Hepatocyte (in vitro differentiated cells): Measurements from ENCODE around the gene SRP68. TPM values are rescaled to one million over a fixed set of nuclear protein-coding genes. Genes with fewer than 3 reads are reported as not detected.

Experiments used
- DNase-seq: peaks from one replicate; pipeline ENCODE4 v3.0.0-alpha.2; 2016; ENCODE audit warnings: low spot score
- H2AFZ ChIP-seq: fragments of 200-600 bp; sonication (generic); 2 replicates; pipeline ENCODE4 v1.6.0; 2016; ENCODE audit warnings: antibody characterized with exemption, mild to moderate bottlenecking
- H3K27ac ChIP-seq: fragments of 200-600 bp; sonication (generic); 2 replicates; pipeline ENCODE4 v1.5.1; 2016; ENCODE audit warnings: mild to moderate bottlenecking
- H3K27me3 ChIP-seq: fragments of 200-600 bp; sonication (generic); 2 replicates; pipeline ENCODE4 v1.6.1; 2016
- H3K36me3 ChIP-seq: fragments of 200-600 bp; sonication (generic); replicated peaks from 2 replicates; pipeline ENCODE4 v1.5.1; 2016; ENCODE audit warnings: low read depth; ENCODE audit not compliant: insufficient read depth
- H3K4me1 ChIP-seq: fragments of 200-600 bp; sonication (generic); 2 replicates; pipeline ENCODE4 v1.5.1; 2016; ENCODE audit warnings: mild to moderate bottlenecking, moderate library complexity; ENCODE audit not compliant: insufficient read depth
- H3K4me2 ChIP-seq: fragments of 200-600 bp; sonication (generic); 2 replicates; pipeline ENCODE4 v1.6.0; 2016
- H3K4me3 ChIP-seq: fragments of 200-600 bp; sonication (generic); 2 replicates; pipeline ENCODE4 v1.5.1; 2016; ENCODE audit warnings: mild to moderate bottlenecking
- H3K79me2 ChIP-seq: fragments of 200-600 bp; sonication (generic); 2 replicates; pipeline ENCODE4 v1.6.0; 2017; ENCODE audit warnings: mild to moderate bottlenecking
- H3K9me2 ChIP-seq: fragments of 200-600 bp; sonication (generic); replicated peaks from 2 replicates; pipeline ENCODE4 v1.6.0; 2017; ENCODE audit warnings: mild to moderate bottlenecking; ENCODE audit not compliant: insufficient read depth
- H3K9me3 ChIP-seq: fragments of 200-600 bp; sonication (generic); 2 replicates; pipeline ENCODE4 v1.5.1; 2016; ENCODE audit warnings: low read depth, mild to moderate bottlenecking
- H4K20me1 ChIP-seq: fragments of 200-600 bp; sonication (generic); 2 replicates; pipeline ENCODE4 v1.6.0; 2016; ENCODE audit warnings: mild to moderate bottlenecking; ENCODE audit not compliant: insufficient read depth, poor library complexity, severe bottlenecking
- EZH2 ChIP-seq: fragments of 200-600 bp; sonication (generic); IDR thresholded peaks from 2 replicates; pipeline ENCODE4 v1.6.1; 2016; ENCODE audit warnings: antibody characterized with exemption, mild to moderate bottlenecking, borderline replicate concordance
- EZH2phosphoT487 ChIP-seq: fragments of 200-600 bp; sonication (generic); IDR thresholded peaks from one replicate; pipeline ENCODE4 v1.6.1; 2018; ENCODE audit warnings: antibody characterized with exemption, mild to moderate bottlenecking, low read depth, moderate library complexity; ENCODE audit not compliant: unreplicated experiment, severe bottlenecking
- WGBS: methylation state at CpG from one replicate; pipeline ENCODE4 v1.1.6; 2016; ENCODE audit warnings: low lambda C conversion rate; ENCODE audit errors: missing lambda C conversion rate; 5-methylcytosine and 5-hydroxymethylcytosine counted together
- polyA plus RNA-seq: library from polyadenylated mRNA; unstranded; fragments of >200 nt; fragmentation: Nextera tagmentation; extraction: Ambion mirVana; gene quantifications from 2 replicates; pipeline ENCODE4 v1.2.1, GENCODE V29; 2016
- total RNA-seq: library from RNA; depleted of rRNA; stranded (reverse); fragments of >200 nt; gene quantifications from 2 replicates; pipeline ENCODE4 v1.2.3, GENCODE V29; 2014
- TF ChIP-seq, protein P1 (sequence below): fragments of 200-600 bp; sonication (generic); IDR thresholded peaks from 2 replicates; pipeline ENCODE4 v1.5.1; 2016; ENCODE audit warnings: antibody characterized with exemption, mild to moderate bottlenecking; ENCODE audit not compliant: poor library complexity

SRP68 gene
- total and polyA plus RNA-seq, 2 experiments from 2014 or later = 41.2 to 70.1 TPM

DNA sequence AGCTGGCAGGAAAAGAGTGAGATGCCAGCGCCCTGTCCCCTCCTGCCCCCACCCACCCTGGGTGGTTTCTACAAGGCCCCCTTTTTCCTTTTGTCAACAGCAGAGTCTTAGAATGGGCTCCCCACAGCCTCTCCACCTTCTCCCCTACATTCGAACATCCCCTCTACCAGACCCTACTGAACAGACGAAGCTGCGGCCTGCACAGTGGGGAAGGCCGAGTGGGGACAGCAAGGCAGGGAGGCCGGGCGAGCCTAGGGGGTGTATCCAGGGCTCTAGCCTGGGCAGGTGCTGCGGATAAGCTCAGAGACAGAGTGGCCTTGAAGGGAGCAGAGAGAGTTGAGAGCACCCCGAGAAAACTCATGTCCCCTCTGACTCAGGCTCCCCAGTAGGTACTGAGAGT is 14.1 kb upstream of the SRP68 start:
- no peak for DNase-seq
- no peaks in the 10 kb centered on the region for H3K27me3 ChIP-seq
- H3K9me3 ChIP-seq = no peaks in the 10 kb centered on the region
- H3K27ac ChIP-seq = no peak overlapping the region
- WGBS = 98% methylated on average over 8 of the region's 9 CpGs
- no peaks in the 10 kb centered on the region for H3K4me1 ChIP-seq
- no peaks in the 10 kb centered on the region for H4K20me1 ChIP-seq
- no peaks in the 10 kb centered on the region for H3K36me3 ChIP-seq
- H3K79me2 ChIP-seq = no peaks in the 10 kb centered on the region
- H3K9me2 ChIP-seq = no peaks in the 10 kb centered on the region
- no peak overlapping the region for H2AFZ ChIP-seq
- TF ChIP-seq, protein P1, sequence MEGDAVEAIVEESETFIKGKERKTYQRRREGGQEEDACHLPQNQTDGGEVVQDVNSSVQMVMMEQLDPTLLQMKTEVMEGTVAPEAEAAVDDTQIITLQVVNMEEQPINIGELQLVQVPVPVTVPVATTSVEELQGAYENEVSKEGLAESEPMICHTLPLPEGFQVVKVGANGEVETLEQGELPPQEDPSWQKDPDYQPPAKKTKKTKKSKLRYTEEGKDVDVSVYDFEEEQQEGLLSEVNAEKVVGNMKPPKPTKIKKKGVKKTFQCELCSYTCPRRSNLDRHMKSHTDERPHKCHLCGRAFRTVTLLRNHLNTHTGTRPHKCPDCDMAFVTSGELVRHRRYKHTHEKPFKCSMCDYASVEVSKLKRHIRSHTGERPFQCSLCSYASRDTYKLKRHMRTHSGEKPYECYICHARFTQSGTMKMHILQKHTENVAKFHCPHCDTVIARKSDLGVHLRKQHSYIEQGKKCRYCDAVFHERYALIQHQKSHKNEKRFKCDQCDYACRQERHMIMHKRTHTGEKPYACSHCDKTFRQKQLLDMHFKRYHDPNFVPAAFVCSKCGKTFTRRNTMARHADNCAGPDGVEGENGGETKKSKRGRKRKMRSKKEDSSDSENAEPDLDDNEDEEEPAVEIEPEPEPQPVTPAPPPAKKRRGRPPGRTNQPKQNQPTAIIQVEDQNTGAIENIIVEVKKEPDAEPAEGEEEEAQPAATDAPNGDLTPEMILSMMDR = no peak
- TF ChIP-seq EZH2phosphoT487 (no peak), EZH2 (no peak)
- no peak overlapping the region for H3K4me3 ChIP-seq
- no peak overlapping the region for H3K4me2 ChIP-seq

DNA sequence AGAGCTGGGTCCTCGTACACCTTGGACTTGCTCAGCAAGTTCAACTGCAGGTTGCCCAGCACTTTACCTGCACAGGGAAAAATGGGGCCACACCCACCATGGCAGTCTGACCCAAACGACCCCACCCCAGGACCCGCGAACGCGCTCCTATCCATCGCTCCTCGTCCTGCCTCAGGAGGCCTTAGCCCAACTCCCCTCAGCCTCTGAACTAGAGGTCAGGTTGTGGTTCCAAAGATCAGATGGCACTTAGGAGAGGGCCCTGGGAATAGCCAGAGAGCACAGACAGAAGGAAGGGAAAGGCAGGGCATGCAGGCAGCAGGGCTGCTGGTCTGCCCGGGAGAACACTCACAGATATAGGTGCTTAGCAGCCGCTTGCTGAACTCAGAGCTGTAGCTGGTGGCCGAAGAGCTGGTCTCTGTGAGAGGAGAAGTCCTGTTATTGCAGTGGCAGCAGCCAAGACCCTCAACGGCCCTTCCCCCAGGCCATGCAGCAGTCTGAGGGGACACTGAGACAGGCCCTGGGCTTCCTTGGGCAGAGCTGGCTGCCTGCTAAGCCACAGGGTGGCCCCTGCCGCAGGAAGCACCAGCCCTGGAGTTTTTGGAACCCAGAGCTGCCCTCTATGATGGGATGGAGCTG is 13.5 kb upstream of the SRP68 start:
- Histone ChIP-seq H3K27ac (no peak overlapping the region), H4K20me1 (no peaks in the 10 kb centered on the region), H3K4me1 (no peaks in the 10 kb centered on the region), H3K4me2 (no peak overlapping the region), H3K9me3 (no peaks in the 10 kb centered on the region), H3K79me2 (no peaks in the 10 kb centered on the region), H2AFZ (no peak overlapping the region), H3K9me2 (no peaks in the 10 kb centered on the region), H3K27me3 (no peaks in the 10 kb centered on the region), H3K4me3 (no peak overlapping the region), H3K36me3 (no peaks in the 10 kb centered on the region)
- DNase-seq = no peak
- TF ChIP-seq EZH2phosphoT487 = no peak
- TF ChIP-seq, protein P1 = no peak
- no peak for TF ChIP-seq EZH2
- 95% methylated on average over 13 of the region's 13 CpGs for WGBS

DNA sequence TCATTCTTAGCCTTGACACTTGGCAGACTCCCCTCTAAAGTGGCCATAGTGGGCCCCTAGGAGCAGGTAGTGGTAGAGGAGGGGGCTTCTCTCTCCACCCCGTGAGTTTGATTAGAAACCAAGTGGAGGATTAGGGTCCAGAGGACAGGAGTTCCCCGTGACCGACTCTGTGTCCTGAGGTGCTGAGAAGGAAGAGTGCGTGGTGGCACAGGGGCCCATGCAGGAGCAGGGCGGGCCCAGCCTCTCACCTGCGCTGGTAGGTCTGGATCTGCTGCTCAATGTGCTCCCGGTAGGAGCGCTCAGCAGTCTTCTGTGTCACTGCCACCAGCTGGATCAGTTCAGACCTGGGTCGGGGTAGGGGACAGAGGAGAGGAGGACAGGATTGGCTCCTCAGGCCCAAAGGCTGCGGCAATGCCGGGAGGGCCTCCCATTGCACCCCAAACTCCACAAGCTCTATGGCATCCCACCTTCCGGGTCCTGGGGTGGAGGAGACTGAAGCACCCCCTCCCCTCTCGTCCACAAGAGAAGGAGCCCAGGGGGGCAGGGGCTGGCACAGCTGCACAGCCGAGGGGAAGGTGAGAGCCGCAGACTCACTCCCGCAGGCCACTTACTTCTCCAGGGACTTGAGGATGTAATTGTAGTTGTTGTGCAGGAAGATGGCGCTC is 12.9 kb upstream of the SRP68 start:
- no peak overlapping the region for H3K4me3 ChIP-seq
- TF ChIP-seq EZH2 = no peak
- no peak for TF ChIP-seq EZH2phosphoT487
- TF ChIP-seq, protein P1 = no peak
- peaks cover 4% of the 10 kb centered on the region for H3K4me1 ChIP-seq
- H3K27ac ChIP-seq = no peak overlapping the region
- no peaks in the 10 kb centered on the region for H3K79me2 ChIP-seq
- no peak for DNase-seq
- no peaks in the 10 kb centered on the region for H4K20me1 ChIP-seq
- H2AFZ ChIP-seq = no peak overlapping the region
- H3K36me3 ChIP-seq = no peaks in the 10 kb centered on the region
- peaks cover 1% of the 10 kb centered on the region for H3K27me3 ChIP-seq
- H3K4me2 ChIP-seq = no peak overlapping the region
- H3K9me3 ChIP-seq = no peaks in the 10 kb centered on the region
- no peaks in the 10 kb centered on the region for H3K9me2 ChIP-seq
- WGBS = 89% methylated on average over 17 of the region's 17 CpGs
